ENCODE measurements around the gene SDHAF1. TPM values are rescaled to one million over a fixed set of nuclear protein-coding genes. Genes with fewer than 3 reads are reported as not detected.

The SDHAF1 gene
- total RNA-seq, 1 donor = 21.0 TPM

GRCh38 chr19:36027696-36028095 is 32.7 kb downstream of the SDHAF1 start:
- Histone ChIP-seq H3K4me3 (ENCODE audit: insufficient read depth, low read length) (no peak overlapping the region), H3K4me1 (ENCODE audit: insufficient read depth, low read length) (peaks cover 4% of the 10 kb centered on the region), H3K27me3 (ENCODE audit: insufficient read depth, low read length) (no peaks in the 10 kb centered on the region), H3K79me2 (ENCODE audit: insufficient read depth, low read length) (peaks cover 2% of the 10 kb centered on the region), H3K9me3 (ENCODE audit: low read depth, low read length) (no peaks in the 10 kb centered on the region), H3K36me3 (ENCODE audit: insufficient read depth, low read length) (peaks cover 27% of the 10 kb centered on the region), H4K20me1 (ENCODE audit: insufficient read depth, low read length) (peaks cover 3% of the 10 kb centered on the region), H3K4me2 (ENCODE audit: insufficient read depth, low read length) (no peak overlapping the region), H2AFZ (ENCODE audit: low read length) (no peak overlapping the region), H3K27ac (ENCODE audit: low read depth, low read length) (no peak overlapping the region)
- no peak for DNase-seq (ENCODE audit: insufficient read length, low spot score, missing footprints)
- no peak for TF ChIP-seq CTCF (IDR thresholded peaks at IDR 0.05; ENCODE audit: extremely low read depth, low read depth, low read length)

- Histone ChIP-seq H4K20me1 (ENCODE audit: insufficient read depth, low read length) (peaks cover 3% of the 10 kb centered on the region), H3K4me2 (ENCODE audit: insufficient read depth, low read length) (no peak overlapping the region), H3K27ac (ENCODE audit: low read depth, low read length) (no peak overlapping the region), H3K79me2 (ENCODE audit: insufficient read depth, low read length) (peaks cover 2% of the 10 kb centered on the region), H3K9me3 (ENCODE audit: low read depth, low read length) (no peaks in the 10 kb centered on the region), H2AFZ (ENCODE audit: low read length) (no peak overlapping the region), H3K36me3 (ENCODE audit: insufficient read depth, low read length) (peaks cover 22% of the 10 kb centered on the region), H3K27me3 (ENCODE audit: insufficient read depth, low read length) (no peaks in the 10 kb centered on the region), H3K4me3 (ENCODE audit: insufficient read depth, low read length) (no peak overlapping the region), H3K4me1 (ENCODE audit: insufficient read depth, low read length) (peaks cover 8% of the 10 kb centered on the region)
- TF ChIP-seq CTCF (IDR thresholded peaks at IDR 0.05; ENCODE audit: extremely low read depth, low read depth, low read length) = no peak
- no peak for DNase-seq (ENCODE audit: insufficient read length, low spot score, missing footprints)
Measured at GRCh38 chr19:36028313-36029041, 33.5 kb downstream of the SDHAF1 start.

GRCh38 chr19:36030264-36031148 is 35.5 kb downstream of the SDHAF1 start:
- H3K4me3 ChIP-seq (ENCODE audit: insufficient read depth, low read length) = no peak overlapping the region
- peak; percentile 28 for TF ChIP-seq CTCF (IDR thresholded peaks at IDR 0.05; ENCODE audit: extremely low read depth, low read depth, low read length)
- H3K36me3 ChIP-seq (ENCODE audit: insufficient read depth, low read length) = peaks cover 16% of the 10 kb centered on the region
- H3K79me2 ChIP-seq (ENCODE audit: insufficient read depth, low read length) = peaks cover 2% of the 10 kb centered on the region
- H3K27ac ChIP-seq (ENCODE audit: low read depth, low read length) = no peak overlapping the region
- peak; percentile 92 for DNase-seq (ENCODE audit: insufficient read length, low spot score, missing footprints)
- peaks cover 8% of the 10 kb centered on the region for H3K4me1 ChIP-seq (ENCODE audit: insufficient read depth, low read length)
- peaks cover 3% of the 10 kb centered on the region for H4K20me1 ChIP-seq (ENCODE audit: insufficient read depth, low read length)
- no peaks in the 10 kb centered on the region for H3K27me3 ChIP-seq (ENCODE audit: insufficient read depth, low read length)
- H2AFZ ChIP-seq (ENCODE audit: low read length) = no peak overlapping the region
- no peaks in the 10 kb centered on the region for H3K9me3 ChIP-seq (ENCODE audit: low read depth, low read length)
- H3K4me2 ChIP-seq (ENCODE audit: insufficient read depth, low read length) = no peak overlapping the region

GRCh38 chr19:36031308-36031707 is 36.3 kb downstream of the SDHAF1 start:
- Histone ChIP-seq H3K27ac (ENCODE audit: low read depth, low read length) (no peak overlapping the region), H4K20me1 (ENCODE audit: insufficient read depth, low read length) (peaks cover 3% of the 10 kb centered on the region), H3K36me3 (ENCODE audit: insufficient read depth, low read length) (peaks cover 11% of the 10 kb centered on the region), H2AFZ (ENCODE audit: low read length) (no peak overlapping the region), H3K4me2 (ENCODE audit: insufficient read depth, low read length) (peak overlapping the region; percentile 79), H3K9me3 (ENCODE audit: low read depth, low read length) (no peaks in the 10 kb centered on the region), H3K79me2 (ENCODE audit: insufficient read depth, low read length) (peaks cover 2% of the 10 kb centered on the region), H3K4me1 (ENCODE audit: insufficient read depth, low read length) (peaks cover 8% of the 10 kb centered on the region), H3K27me3 (ENCODE audit: insufficient read depth, low read length) (no peaks in the 10 kb centered on the region), H3K4me3 (ENCODE audit: insufficient read depth, low read length) (no peak overlapping the region)
- no peak for TF ChIP-seq CTCF (IDR thresholded peaks at IDR 0.05; ENCODE audit: extremely low read depth, low read depth, low read length)
- no peak for DNase-seq (ENCODE audit: insufficient read length, low spot score, missing footprints)
